ENCODE measurements around the gene ADIPOR2.
"Not testable (repeated sequence)": the region's sequence is repeated elsewhere in the genome, so short reads cannot be mapped to it uniquely, and the experiment has no call there.

ADIPOR2 gene

DNA sequence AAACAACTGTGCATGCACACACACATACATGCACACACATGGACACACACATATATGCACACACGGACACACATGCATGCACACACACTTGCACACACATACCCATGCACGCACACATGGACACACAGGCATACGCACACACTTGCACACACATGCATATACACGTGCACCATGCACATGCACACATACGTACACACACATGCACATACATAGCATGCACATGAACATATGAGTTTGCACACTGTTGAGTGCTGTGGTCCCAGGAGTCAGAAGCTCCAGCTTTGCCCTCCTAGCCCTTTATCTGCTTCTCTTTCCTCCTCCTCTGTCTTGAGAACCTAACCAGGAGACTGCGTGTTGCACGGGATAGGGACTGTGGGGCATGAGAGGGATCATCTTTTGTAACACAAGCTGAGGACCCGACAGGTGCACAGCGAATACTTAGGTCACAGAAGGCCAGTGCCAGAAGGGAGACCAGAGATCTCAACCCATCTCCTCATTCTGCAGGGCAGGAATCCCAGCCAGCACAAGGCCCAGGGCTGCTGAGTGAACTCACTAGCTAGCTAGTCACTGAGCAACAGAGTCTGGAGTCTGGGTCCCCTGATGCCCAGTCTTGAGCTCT lies 126.0 kb downstream of the ADIPOR2 start:
- DNase-seq, result no peak

DNA sequence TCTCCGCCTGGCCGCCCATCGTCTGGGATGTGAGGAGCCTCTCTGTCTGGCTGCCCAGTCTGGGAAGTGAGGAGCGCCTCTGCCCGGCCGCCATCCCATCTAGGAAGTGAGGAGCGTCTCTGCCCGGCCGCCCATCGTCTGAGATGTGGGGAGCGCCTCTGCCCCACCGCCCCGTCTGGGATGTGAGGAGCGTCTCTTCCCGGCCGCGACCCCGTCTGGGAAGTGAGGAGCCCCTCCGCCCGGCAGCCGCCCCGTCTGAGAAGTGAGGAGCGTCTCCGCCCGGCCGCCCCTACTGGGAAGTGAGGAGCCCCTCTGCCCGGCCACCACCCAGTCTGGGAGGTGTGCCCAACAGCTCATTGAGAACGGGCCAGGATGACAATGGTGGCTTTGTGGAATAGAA lies 127.1 kb downstream of the ADIPOR2 start:
- not testable (repeated sequence) for DNase-seq

DNA sequence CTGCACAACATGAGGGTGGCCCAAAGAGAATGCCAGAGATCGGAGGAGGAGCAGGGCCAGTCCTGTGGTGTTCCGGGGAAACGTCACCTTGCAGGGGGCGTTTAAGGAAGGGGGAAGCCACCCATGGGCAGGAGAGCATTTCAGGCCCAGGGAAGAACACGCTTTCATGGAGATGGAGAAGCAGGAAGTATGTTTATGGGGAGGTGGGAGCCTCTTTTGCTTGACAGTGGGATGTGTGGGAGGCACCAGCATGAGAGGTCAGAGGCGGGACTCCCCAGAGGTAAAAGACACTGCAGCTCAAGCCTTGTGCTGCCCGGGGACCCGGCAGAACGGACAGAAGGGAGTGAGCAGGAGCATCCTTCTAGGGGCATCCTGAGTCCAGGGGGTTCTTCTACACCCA lies 128.2 kb downstream of the ADIPOR2 start:
- DNase-seq, result no peak

DNA sequence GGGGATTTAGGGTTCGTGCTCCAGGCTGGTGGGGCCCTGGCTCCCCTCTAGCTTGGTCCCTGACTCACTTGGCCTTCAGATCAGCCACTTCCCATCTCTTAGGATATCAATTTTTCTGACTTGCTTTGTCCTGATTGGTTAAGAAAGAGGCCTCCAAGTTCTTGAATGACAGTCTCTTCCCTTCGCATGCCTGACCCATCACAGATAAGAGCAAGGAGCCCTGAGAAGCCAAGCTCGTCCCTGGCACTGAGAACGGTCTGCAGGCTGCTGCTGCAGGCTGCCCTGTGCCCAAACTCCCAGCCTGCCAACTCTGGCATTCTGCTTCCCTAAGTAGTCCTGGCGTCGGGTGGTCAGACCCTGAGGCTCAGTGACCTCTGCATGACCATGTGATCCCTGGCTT lies 128.7 kb downstream of the ADIPOR2 start:
- DNase-seq, result no peak

DNA sequence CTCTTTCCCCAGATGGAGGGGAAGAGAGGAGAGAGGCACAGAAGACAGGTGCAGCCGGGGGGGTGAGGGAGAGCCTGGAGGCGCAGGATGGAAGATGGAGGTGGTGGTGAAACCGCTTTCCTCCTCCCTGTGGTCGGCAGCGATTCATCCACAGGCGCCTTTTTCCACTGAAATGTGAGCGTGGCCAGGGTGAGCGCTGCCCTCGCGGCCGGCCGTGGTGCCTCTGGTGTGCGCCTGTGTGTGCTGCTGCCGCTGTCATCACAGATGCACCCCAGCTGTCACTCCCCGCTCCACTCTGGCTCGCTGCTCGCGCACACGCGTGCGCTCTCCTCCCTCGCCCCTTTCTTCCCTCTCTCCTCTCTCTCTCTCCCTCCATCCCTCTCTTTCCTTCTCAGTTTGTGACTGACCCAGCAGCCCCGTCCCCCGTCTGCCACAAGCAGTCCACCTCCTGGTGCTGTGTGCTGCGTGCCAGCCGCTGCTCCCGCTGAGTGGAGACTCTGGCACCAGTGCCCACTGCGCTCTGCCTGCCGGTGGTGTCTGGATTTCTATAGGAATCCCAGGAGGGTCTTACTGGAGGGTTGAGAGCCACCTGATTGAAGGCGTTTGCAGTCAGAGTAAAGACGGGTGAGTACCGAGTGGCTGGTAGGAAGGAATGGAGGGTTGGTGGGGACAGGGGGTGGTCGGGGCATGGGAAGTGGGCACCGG lies 129.5 kb downstream of the ADIPOR2 start, which contains the start of gene LRTM2:
TSS of gene LRTM2 (plus strand) at position 375 of the 705 bp plus-strand sequence. CDS start 7,584 bp downstream, outside the sequence.
- DNase-seq, result no peak

DNA sequence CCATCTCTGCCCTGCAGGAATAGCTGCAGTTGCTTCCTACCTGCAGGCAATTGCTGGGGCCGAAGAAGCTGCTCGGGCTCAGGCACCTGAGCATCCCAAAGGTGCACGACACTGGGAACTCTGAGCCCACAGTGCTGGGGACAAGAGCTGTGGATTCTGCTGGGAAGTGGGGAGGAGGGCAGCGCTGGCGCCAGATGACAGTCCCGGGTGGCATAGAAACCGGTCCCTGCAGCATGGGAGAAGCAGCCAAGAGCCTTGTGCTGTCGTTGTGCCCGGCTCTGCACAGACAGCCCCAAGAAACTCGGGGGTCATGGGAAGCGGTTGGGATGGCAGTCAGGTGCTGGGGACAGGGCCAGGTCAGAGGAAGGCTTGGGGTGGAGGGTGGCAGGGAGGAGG lies 130.0 kb downstream of the ADIPOR2 start:
- no peak for DNase-seq

DNA sequence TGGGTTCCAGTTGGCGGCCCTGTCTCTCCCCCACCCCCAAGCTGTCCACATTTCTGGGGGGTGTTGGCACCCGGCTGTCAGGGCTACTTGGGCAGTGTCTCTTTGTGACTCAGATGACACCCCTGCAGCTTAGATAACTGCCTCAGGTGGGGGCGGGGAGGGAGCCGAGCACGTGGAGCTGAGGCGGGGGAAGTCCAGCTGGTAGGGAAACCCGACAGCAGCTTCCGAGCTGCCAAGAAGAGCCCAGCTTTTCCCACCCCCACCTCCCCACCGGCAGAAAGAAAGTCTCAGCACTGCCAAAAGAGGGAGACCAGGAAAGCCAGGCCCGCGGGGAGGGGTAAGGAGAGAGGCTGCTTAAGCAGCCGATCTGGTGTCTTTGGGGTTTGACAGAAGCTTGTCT lies 130.9 kb downstream of the ADIPOR2 start:
- DNase-seq, result no peak

DNA sequence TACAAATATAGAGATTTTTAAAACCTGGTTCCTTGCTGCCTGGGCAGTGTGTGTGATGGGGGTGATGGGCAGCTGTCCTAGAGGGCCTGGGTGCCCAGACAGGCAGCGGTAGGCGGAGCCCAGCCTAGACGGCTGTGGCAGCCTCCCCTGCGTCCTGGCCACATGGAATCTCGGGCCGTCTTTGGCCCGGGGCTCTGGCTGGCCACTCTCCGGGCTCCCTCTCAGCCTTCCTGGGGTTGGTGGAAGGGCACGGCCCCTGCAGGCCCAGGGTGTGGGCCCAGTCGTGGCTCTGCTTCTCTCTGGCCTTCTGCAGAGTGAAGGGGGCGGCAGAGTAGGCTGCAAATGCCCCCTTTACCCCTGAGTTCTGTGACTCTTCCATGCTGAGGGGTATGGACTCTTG lies 131.8 kb downstream of the ADIPOR2 start:
- DNase-seq, result no peak

DNA sequence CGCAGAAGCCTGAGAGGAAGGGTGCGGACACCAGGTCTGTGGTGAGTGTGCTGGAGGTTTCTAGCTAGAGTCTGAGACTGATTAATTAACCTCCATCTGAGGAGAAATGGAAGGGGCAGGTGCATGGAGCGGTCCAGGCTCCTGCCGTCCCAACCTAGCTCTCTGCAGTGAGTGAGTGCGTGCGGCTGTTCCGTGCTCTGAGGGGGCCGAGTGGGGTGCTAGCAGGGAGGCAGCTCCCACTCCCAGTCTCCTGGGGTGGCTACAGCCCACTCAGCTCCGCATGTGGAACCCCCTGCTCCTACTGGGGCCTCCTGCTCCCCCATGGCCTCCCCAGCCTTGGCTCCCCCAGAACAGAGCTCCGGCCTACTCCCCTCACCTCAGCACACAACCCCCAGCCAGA lies 132.4 kb downstream of the ADIPOR2 start:
- no peak for DNase-seq

DNA sequence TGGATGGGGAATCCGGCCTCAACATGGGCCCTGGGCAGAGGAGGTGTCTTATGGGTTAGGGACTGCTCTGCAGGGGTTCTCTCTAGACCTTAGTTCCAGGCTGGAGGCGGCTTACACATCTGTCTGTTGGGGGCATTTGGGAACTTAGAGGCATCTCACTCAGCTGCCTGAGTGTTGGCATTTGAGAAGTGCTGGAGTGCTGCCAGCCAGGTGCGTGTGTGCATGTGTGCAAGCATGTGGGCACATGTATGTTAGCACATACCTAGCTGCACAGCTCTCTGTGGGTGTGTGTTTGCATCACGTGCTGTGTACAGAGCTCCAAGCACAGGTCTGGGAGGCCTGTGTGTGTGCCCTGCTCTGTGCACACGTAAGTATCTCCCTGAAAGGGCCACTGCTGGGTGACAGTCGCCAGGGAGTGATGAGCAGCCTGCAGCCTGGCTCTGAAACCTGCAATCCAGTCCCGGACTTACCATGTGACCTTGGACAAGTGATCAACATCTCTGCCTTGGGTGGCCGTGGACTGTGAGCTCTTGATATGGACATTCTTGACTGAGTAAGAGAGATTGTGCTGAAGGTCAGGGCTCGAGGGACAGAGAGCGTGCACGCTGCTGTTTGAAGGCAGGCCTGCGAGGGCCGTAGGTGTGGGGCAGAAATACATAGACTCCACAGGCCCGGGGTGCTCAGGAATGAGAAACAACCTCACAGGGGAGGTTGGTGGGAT lies 134.7 kb downstream of the ADIPOR2 start:
- DNase-seq, result no peak

DNA sequence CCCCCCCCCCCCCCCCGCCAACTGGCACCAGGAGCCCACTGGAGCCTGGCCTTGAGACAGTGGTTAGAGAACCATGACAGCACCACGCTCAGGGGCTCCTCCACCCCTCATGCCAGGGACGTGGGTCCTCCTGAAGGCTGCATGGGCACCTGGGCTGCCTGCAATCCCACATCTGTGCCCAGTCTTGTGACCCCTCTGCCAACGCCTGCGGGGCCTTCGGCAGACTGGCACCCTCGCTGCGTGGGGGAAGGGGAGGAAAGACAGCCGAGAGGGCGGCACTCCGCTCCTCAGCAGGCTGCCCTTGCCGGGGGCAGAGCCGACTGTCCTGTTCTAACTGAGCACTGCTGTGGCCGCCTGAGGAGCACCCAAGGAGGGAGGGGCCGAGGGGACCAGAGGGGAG lies 135.5 kb downstream of the ADIPOR2 start:
- DNase-seq, result no peak

DNA sequence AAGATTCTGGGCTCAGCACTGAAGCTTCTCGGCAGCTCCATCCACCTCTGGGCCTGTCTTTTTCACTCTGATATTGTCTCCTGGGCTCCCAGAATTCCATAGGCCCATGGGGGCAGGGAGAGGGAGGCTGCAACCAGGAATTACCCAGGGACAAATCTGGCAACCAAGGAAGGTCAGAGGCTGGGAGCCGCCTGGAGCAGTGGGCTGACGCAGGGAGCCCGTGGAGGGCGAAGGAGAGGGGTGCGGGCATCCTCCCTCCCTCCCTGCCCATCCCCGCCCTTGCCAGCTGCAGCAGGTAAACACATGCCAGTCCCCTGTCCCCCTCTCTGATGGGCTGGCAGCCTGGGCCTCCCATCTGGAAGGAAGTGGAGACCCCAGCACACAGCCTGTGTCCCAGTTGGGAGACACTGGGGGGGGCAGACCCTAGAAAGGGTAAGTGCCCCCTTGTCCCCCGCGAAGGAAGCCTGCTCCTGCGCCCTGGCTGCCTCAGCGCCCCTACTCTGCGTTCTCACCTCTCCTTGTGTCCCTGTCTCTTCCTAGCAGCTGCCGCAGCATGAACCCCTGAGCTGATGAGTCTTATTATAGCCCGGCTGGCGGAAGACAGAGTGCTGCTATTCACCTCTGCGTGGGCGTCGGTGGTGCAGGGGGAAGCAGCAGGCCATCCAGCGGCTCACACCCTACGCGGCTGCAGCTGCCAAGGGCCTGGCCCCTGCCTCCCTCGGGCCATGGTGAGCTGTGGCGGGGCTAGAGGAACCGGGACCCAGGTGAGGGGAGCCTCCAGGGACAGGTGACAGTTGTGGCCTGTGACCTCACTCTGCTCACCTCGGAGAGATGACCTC lies 136.2 kb downstream of the ADIPOR2 start:
- DNase-seq, result no peak

DNA sequence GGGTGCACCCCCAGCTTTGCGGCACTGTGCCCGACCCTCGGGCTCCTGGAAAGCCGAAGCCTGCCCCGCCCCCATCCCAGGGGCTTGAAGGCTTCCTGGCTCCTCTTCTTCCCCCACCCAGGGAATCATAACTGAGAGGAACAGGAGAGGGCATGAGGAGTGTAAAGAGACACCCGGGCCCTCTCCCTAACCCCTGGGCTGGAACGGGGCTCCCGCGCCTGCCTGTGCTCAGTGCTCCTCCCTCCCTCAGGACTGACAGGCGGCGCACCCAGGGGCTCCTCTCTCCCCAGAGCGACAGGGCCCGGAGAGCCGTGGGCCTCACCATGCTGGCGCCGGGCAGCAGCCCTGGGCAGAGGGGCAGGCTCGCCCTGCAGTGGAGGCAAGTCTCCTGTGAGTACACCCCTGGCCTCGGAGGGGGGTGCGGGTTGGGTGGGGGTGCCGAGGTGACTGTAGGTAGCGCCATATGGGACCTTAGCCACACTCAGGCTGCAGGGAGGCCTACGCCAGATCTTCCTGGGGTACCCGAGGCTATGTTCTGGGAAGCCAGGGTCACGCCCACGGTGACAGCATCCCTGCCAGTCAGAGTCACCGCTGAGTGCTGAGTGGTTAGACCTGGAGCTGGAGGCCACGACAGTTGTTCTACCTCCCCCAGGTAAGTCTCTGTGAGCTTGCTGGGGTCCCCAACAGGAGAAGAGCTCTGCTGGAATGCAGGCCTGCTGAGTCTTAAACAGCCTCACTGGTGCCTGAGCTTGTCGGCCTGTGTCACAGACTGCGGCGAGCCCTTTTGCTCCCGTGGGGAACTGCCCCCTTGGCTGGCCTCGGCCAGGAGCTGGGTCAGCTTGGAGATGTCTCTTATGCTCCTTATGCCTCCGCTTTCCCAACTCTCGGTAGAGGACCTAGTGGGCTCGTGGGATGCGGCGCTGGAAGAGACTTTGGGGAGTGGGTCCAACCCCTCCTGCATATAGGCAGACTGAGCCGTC lies 137.2 kb downstream of the ADIPOR2 start:
- DNase-seq, result no peak

DNA sequence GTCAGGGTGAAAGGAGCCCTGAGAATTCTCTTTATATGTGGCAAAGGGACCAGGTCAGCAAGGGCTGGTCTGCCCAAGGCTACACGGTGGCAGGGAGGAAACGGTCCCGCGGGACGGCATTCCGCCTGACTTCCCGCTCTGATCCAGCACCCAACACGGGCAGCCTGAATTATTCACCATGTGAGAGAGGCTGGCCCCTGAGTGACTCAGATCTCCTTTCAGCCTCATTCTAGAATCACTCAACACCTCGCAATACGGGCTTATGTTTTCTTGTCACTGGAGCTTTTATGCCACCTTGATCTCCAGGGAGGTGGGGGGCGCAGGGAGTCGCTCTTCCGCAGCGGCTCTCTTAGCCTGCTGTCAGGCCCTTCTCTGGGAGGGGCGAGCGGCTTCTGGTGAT lies 138.0 kb downstream of the ADIPOR2 start:
- DNase-seq, result no peak

DNA sequence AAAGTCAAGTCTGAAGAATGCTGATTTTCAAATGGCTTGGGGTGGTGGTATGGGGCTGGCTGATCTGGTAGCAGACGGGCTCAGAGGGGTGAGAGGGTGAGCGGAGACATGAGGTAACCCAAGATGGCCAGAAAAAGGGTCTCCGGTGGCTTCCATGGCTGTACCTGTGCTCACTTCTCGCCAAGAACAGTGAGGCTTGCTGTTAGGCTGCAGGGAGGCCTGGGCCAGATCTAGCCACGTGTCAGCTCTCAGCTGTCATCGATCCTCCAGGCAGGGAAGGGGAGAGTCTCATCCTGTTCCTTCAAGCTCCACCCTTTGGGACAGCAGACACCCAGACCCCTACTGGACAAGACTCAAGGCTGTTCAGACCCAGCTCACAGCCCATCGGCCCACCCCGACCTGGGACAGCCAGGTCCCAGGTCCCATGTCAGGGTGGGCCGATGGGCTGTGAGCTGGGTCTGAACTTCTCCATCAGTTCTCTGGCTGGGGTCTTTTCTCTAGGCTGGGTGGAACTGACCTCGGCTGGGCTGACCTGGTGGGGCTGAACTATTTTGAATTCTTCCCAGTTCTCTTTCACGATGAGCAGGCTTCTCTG lies 138.5 kb downstream of the ADIPOR2 start:
- DNase-seq, result no peak

DNA sequence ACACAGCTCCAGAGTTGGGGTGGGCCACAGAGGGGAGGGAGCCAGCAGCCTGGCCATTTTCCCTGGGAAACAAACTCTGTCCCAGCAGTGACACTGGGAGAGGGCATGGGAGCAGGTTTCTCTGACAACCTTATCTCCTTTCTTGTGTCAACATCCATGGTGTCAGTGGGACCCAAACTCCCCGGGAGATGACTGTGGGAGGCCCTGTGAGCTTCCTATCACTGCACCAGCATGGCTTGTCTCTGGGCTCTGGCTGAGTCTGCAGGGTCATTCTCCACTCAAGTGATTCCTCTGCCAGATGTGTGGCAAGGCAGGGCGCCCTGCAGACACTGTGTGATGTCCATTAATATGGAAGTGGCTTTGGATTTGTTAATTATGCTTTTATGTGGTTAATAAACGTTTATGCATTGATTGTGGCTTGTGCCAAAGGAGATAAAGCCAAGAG lies 139.6 kb downstream of the ADIPOR2 start:
- DNase-seq, result no peak

DNA sequence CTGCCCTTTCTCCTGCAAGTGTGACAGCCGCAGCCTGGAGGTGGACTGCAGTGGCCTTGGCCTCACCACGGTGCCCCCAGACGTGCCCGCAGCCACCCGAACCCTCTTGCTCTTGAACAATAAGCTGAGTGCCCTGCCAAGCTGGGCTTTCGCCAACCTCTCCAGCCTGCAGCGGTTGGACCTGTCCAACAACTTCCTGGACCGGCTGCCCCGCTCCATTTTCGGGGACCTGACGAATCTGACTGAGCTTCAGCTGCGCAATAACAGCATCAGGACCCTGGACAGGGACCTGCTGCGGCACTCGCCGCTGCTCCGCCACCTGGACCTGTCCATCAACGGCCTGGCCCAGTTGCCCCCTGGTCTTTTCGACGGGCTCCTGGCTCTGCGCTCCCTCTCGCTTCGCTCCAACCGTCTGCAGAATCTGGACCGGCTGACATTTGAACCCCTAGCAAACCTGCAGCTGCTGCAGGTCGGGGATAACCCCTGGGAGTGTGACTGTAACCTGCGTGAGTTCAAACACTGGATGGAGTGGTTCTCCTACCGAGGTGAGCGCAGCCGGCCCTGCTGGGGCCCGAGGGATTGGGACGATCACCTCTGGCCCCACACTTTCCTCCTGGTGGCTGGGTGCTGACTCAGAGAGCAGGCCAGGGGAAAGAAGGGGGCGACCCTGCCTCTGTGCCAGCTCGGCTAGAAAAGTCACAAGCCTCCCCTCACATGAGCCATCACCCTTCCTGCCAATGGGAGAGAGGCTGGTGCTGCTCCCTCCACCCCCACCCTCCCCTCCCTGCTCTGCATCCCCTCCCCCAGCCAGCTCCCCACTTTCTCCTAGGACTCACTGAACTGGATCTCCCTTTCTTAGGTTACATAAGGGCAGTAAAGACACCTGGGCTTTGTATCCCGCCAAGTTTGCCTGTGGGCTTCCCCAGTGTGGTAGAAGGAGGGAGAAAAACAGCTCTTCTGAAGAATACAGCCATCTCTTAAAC lies 140.4 kb downstream of the ADIPOR2 start:
- no peak for DNase-seq

DNA sequence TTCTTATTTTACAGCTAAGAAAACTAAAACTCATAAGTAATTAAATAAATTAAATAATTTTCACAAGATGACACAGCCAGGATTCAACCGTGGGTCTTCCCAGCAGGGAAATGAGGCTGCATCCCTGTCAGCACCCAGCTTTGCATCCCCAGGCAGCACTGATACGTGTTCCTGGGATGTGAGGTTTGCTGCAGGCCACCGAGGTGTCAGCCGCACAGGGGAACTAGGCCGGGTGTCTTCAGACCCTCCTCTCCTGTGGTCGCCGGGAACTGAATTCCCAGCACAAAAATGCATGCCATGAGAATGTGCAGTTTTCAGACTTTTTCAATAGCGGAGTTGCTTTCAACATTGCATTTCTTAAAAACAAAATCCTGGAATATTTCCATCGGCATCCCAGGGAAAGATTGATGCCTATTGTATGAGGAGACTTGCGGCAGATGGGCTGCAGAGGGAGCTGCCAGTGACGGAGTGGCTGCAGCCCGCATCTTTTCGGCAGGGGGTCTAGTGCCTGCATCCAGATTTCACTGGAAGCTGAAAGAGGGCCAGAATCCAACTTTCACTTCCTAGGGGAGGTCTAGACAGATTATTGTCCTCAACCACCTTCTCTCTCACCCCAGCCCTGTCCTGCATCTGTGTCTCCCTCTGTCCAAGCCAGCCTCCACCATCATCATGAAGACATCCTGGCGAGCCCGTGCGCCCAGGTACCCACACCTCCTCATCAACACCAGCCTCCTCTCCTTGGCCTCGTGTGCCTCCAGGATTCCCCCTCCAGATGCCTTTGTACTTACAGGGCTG lies 142.1 kb downstream of the ADIPOR2 start:
- no peak for DNase-seq

DNA sequence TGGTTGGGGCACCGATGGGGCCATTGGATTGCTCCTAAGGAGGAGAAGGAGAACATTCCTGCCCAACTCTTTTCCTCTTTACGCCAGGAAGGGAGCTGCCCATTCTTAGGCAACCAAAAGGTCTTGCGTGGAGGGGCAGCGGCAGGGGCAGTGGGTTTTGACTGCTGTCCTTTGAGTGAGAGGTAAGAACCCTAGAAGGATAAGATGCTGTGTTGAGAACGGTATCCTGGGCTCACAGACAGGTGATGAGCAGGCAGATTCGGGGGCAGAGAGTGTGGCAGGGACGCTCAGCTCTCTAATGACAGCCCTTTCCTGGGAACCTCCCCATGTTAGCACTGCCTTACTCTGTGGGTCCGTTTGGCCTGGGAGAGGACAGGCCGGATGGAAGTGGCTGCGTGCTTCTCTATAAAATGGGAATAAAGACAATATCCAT lies 142.7 kb downstream of the ADIPOR2 start:
- DNase-seq, result no peak
